Neuronal stem cell (in vitro differentiated cells): ENCODE results near the gene ZFAND2A.

Experiments used
- DNase-seq: peaks from one replicate; pipeline ENCODE4 v3.0.0-alpha.2; 2013; ENCODE audit warnings: low spot score
- H2AFZ ChIP-seq: one replicate; pipeline ENCODE4 v1.6.1; 2013; ENCODE audit warnings: mild to moderate bottlenecking, low read length, inconsistent platforms
- H2AK5ac ChIP-seq: 2 replicates; pipeline ENCODE4 v1.6.1; 2013; ENCODE audit warnings: low read depth, mild to moderate bottlenecking, inconsistent platforms, low read length, moderate library complexity, mixed read lengths
- H2BK120ac ChIP-seq: 2 replicates; pipeline ENCODE4 v1.6.1; 2013; ENCODE audit warnings: low read depth, mild to moderate bottlenecking, inconsistent platforms, low read length, moderate library complexity, mixed read lengths
- H2BK12ac ChIP-seq: one replicate; pipeline ENCODE4 v1.6.1; 2013; ENCODE audit warnings: low read length, inconsistent platforms
- H2BK15ac ChIP-seq: 2 replicates; pipeline ENCODE4 v1.6.1; 2013; ENCODE audit warnings: mild to moderate bottlenecking, low read length, inconsistent platforms, mixed read lengths
- H2BK5ac ChIP-seq: one replicate; pipeline ENCODE4 v1.6.1; 2013; ENCODE audit warnings: inconsistent platforms, mild to moderate bottlenecking, low read length, moderate library complexity
- H3K14ac ChIP-seq: one replicate; pipeline ENCODE4 v1.6.1; 2013; ENCODE audit warnings: low read length, inconsistent platforms
- H3K18ac ChIP-seq: 2 replicates; pipeline ENCODE4 v1.6.1; 2013; ENCODE audit warnings: low read length, inconsistent platforms
- H3K23ac ChIP-seq: 2 replicates; pipeline ENCODE4 v1.6.1; 2013; ENCODE audit warnings: low read depth, mild to moderate bottlenecking, mixed read lengths, low read length, inconsistent platforms; ENCODE audit not compliant: poor library complexity
- H3K27ac ChIP-seq: replicated peaks from 3 replicates; pipeline ENCODE4 v1.5.1; 2013; ENCODE audit warnings: low read length, inconsistent platforms
- H3K27me3 ChIP-seq, 3 experiments: 2 replicates each; pipeline ENCODE4 v1.6.1; 2013; ENCODE audit warnings: low read length in 3 of 3, mild to moderate bottlenecking in 2 of 3, inconsistent platforms in 1 of 3, low read depth in 1 of 3, mixed read lengths in 1 of 3, moderate library complexity in 1 of 3; ENCODE audit not compliant: control insufficient read depth in 3 of 3, insufficient read depth in 3 of 3
- H3K36me3 ChIP-seq, 2 donors: replicated peaks in 1 of 2; 2 replicates each; pipeline ENCODE4 v1.6.1; 2013; ENCODE audit warnings: low read length in 2 of 2; ENCODE audit not compliant: control insufficient read depth in 2 of 2, insufficient read depth in 2 of 2
- H3K4ac ChIP-seq: 2 replicates; pipeline ENCODE4 v1.6.1; 2013; ENCODE audit warnings: inconsistent platforms, mild to moderate bottlenecking, low read length, moderate library complexity
- H3K4me1 ChIP-seq, 2 donors: 1 replicate in 1 of 2; 2 replicates in 1 of 2; pipeline ENCODE4 v1.6.1; 2013; ENCODE audit warnings: low read length in 2 of 2, low read depth in 1 of 2; ENCODE audit not compliant: control insufficient read depth in 2 of 2, insufficient read depth in 1 of 2
- H3K4me2 ChIP-seq: one replicate; pipeline ENCODE4 v1.6.1; 2013; ENCODE audit warnings: mild to moderate bottlenecking, low read length, inconsistent platforms; ENCODE audit not compliant: insufficient read depth, poor library complexity, severe bottlenecking
- H3K4me3 ChIP-seq, 2 donors: 2 replicates each; pipeline ENCODE4 v1.5.1; 2013; ENCODE audit warnings: low read length in 2 of 2, mild to moderate bottlenecking in 2 of 2, inconsistent platforms in 1 of 2, moderate library complexity in 1 of 2
- H3K79me1 ChIP-seq: one replicate; pipeline ENCODE4 v1.6.1; 2013; ENCODE audit warnings: low read depth, mild to moderate bottlenecking, inconsistent platforms, low read length, moderate library complexity
- H3K9ac ChIP-seq: one replicate; pipeline ENCODE4 v1.6.1; 2013; ENCODE audit warnings: mild to moderate bottlenecking, low read depth, low read length, inconsistent platforms; ENCODE audit not compliant: poor library complexity
- H3K9me3 ChIP-seq, 2 donors: replicated peaks in 1 of 2; 2 replicates each; pipeline versions ENCODE3 to v1.6.1; 2013; ENCODE audit warnings: low read length in 2 of 2, mild to moderate bottlenecking in 2 of 2, inconsistent platforms in 1 of 2, low read depth in 1 of 2, mixed read lengths in 1 of 2, moderate library complexity in 1 of 2; ENCODE audit not compliant: control insufficient read depth in 2 of 2, insufficient read depth in 1 of 2
- H4K8ac ChIP-seq: one replicate; pipeline ENCODE4 v1.6.1; 2013; ENCODE audit warnings: low read depth, mild to moderate bottlenecking, inconsistent platforms, low read length, moderate library complexity
- H4K91ac ChIP-seq: one replicate; pipeline ENCODE4 v1.6.1; 2013; ENCODE audit warnings: low read length, low read depth, mild to moderate bottlenecking, inconsistent platforms; ENCODE audit not compliant: poor library complexity
- WGBS, 2 donors: extraction: QIAGEN DNeasy Blood & Tissue Kit; methylation state at CpG; one replicate each; pipeline ENCODE4 v1.1.7; 2013; ENCODE audit warnings: missing lambda C conversion rate in 2 of 2, mixed read lengths in 1 of 2; ENCODE audit not compliant: insufficient read length in 2 of 2, insufficient replicate concordance in 1 of 2; ENCODE audit errors: extremely low coverage in 2 of 2; 5-methylcytosine and 5-hydroxymethylcytosine counted together

Gene ZFAND2A

GRCh38 chr7:1170741-1171501, 10.9 kb upstream of the ZFAND2A start:
- Histone ChIP-seq H2AFZ (no peak overlapping the region), H2BK120ac (peak overlapping the region; percentile 31), H3K4me2 (no peak overlapping the region), H3K9me3 (no peaks in the 10 kb centered on the region), H2BK12ac (no peak overlapping the region), H3K4me1 (peaks cover 0 to 2% of the 10 kb centered on the region in 2 donors), H4K8ac (no peak overlapping the region), H4K91ac (no peak overlapping the region), H3K9ac (no peak overlapping the region), H3K4ac (no peak overlapping the region), H3K14ac (no peak overlapping the region), H3K36me3 (no peaks in the 10 kb centered on the region), H3K27me3 (no peaks in the 10 kb centered on the region), H3K79me1 (no peaks in the 10 kb centered on the region), H2AK5ac (no peak overlapping the region), H3K23ac (no peak overlapping the region), H3K4me3 (no peak overlapping the region), H3K18ac (peak overlapping the region; percentile 38), H2BK15ac (peak overlapping the region; percentile 75), H3K27ac (no peak overlapping the region), H2BK5ac (no peak overlapping the region)
- no peak for DNase-seq
- no CpG with 5 or more reads among the region's 26 CpGs for WGBS, 2 donors

GRCh38 chr7:1169409-1170368, 9.7 kb upstream of the ZFAND2A start:
- peak; percentile 59 for DNase-seq

GRCh38 chr7:1168422-1168821, 8.4 kb upstream of the ZFAND2A start:
- Histone ChIP-seq H2BK5ac (no peak overlapping the region), H4K91ac (no peak overlapping the region), H2AK5ac (peak overlapping the region; percentile 88), H3K4me1 (no peaks in the 10 kb centered on the region), H3K14ac (no peak overlapping the region), H2BK12ac (no peak overlapping the region), H2BK120ac (no peak overlapping the region), H3K36me3 (peaks cover 4 to 7% of the 10 kb centered on the region in 2 donors), H3K4ac (no peak overlapping the region), H4K8ac (no peak overlapping the region), H3K9me3 (no peaks in the 10 kb centered on the region), H3K79me1 (no peaks in the 10 kb centered on the region), H2AFZ (no peak overlapping the region), H2BK15ac (no peak overlapping the region), H3K23ac (no peak overlapping the region), H3K4me2 (no peak overlapping the region), H3K9ac (no peak overlapping the region), H3K18ac (no peak overlapping the region), H3K27me3 (no peaks in the 10 kb centered on the region), H3K27ac (no peak overlapping the region), H3K4me3 (no peak overlapping the region)
- no peak for DNase-seq
- WGBS, 2 donors = no CpG with 5 or more reads among the region's 11 CpGs

More at GRCh38 chr7:1169409-1170368, 9.7 kb upstream of the ZFAND2A start:
- Histone ChIP-seq H2BK120ac (no peak overlapping the region), H3K18ac (no peak overlapping the region), H3K79me1 (no peaks in the 10 kb centered on the region), H2BK15ac (no peak overlapping the region), H3K23ac (peak overlapping the region; percentile 1), H2BK12ac (no peak overlapping the region), H3K9me3 (no peaks in the 10 kb centered on the region), H3K36me3 (peaks cover 2 to 3% of the 10 kb centered on the region in 2 donors), H3K4me2 (no peak overlapping the region), H3K9ac (peak overlapping the region; percentile 38), H4K91ac (peak overlapping the region; percentile 93), H3K4me3 (peak overlapping the region in 1 of 2 donors; percentile 23), H2AFZ (no peak overlapping the region), H3K27me3 (no peaks in the 10 kb centered on the region), H3K14ac (no peak overlapping the region), H3K27ac (no peak overlapping the region), H2AK5ac (peak overlapping the region; percentile 4), H3K4me1 (no peaks in the 10 kb centered on the region), H3K4ac (no peak overlapping the region), H2BK5ac (peak overlapping the region; percentile 16), H4K8ac (no peak overlapping the region)
- no CpG with 5 or more reads among the region's 43 CpGs for WGBS, 2 donors

GRCh38 chr7:1164436-1164835, 4.4 kb upstream of the ZFAND2A start:
- no peak overlapping the region for H2AFZ ChIP-seq
- H2BK12ac ChIP-seq = no peak overlapping the region
- no peak overlapping the region for H3K4me2 ChIP-seq
- no peaks in the 10 kb centered on the region for H3K27me3 ChIP-seq
- no peak overlapping the region for H3K9ac ChIP-seq
- no peak overlapping the region for H4K8ac ChIP-seq
- no peak overlapping the region for H2AK5ac ChIP-seq
- no peak overlapping the region for H3K23ac ChIP-seq
- H2BK120ac ChIP-seq = no peak overlapping the region
- peaks cover 4 to 19% of the 10 kb centered on the region in 2 donors for H3K36me3 ChIP-seq
- H3K9me3 ChIP-seq = no peaks in the 10 kb centered on the region
- no peak overlapping the region for H3K27ac ChIP-seq
- H3K18ac ChIP-seq = no peak overlapping the region
- H2BK5ac ChIP-seq = no peak overlapping the region
- WGBS, 2 donors = no CpG with 5 or more reads among the region's 7 CpGs
- no peak for DNase-seq
- H3K14ac ChIP-seq = no peak overlapping the region
- H3K4me3 ChIP-seq = no peak overlapping the region
- no peak overlapping the region for H3K4ac ChIP-seq
- no peak overlapping the region for H2BK15ac ChIP-seq
- no peak overlapping the region for H4K91ac ChIP-seq
- H3K4me1 ChIP-seq = peaks cover 0 to 3% of the 10 kb centered on the region in 2 donors
- H3K79me1 ChIP-seq = peaks cover 3% of the 10 kb centered on the region
